Thymus (tissue), 11 donors: Measurements from ENCODE around the gene LRRC3. TPM values are rescaled to one million over a fixed set of nuclear protein-coding genes. Genes with fewer than 3 reads are reported as not detected.

ENCODE experiments used
- DNase-seq, 9 donors: peaks; one replicate each; pipeline ENCODE4 v3.0.0-alpha.2; 2013; ENCODE audit warnings: low spot score in 9 of 9, low read depth in 6 of 9, missing footprints in 1 of 9
- H3K27ac ChIP-seq, 2 donors: one replicate each; pipeline ENCODE4 v1.5.1; 2013; ENCODE audit warnings: control low read depth in 1 of 2, low read depth in 1 of 2, low read length in 1 of 2, mild to moderate bottlenecking in 1 of 2, moderate library complexity in 1 of 2
- H3K27me3 ChIP-seq, 2 donors: one replicate each; pipeline ENCODE4 v1.5.1; 2013; ENCODE audit warnings: low read length in 1 of 2; ENCODE audit not compliant: control insufficient read depth in 2 of 2, insufficient read depth in 1 of 2
- H3K36me3 ChIP-seq, 2 donors: one replicate each; pipeline ENCODE4 v1.5.1; 2013; ENCODE audit warnings: low read length in 1 of 2, mild to moderate bottlenecking in 1 of 2, moderate library complexity in 1 of 2; ENCODE audit not compliant: control insufficient read depth in 2 of 2, insufficient read depth in 2 of 2
- H3K4me1 ChIP-seq, 2 donors: one replicate each; pipeline ENCODE4 v1.5.1; 2013; ENCODE audit warnings: low read length in 2 of 2; ENCODE audit not compliant: control insufficient read depth in 2 of 2, insufficient read depth in 2 of 2
- H3K4me3 ChIP-seq, 2 donors: one replicate each; pipeline ENCODE4 v1.5.1; 2013; ENCODE audit warnings: low read length in 2 of 2, control low read depth in 1 of 2, mild to moderate bottlenecking in 1 of 2
- H3K9me3 ChIP-seq, 2 donors: one replicate each; pipeline ENCODE4 v1.5.1; 2013; ENCODE audit warnings: low read length in 1 of 2, mild to moderate bottlenecking in 1 of 2; ENCODE audit not compliant: control insufficient read depth in 2 of 2, insufficient read depth in 1 of 2
- WGBS: extraction: QIAGEN DNeasy Blood & Tissue Kit; methylation state at CpG from one replicate; pipeline ENCODE4 v1.1.7; 2013; 5-methylcytosine and 5-hydroxymethylcytosine counted together
- polyA plus RNA-seq: library from polyadenylated mRNA; stranded (reverse); fragments of 200-250 nt; gene quantifications from one replicate; pipeline ENCODE4 v1.2.3, GENCODE V29; 2013
- total RNA-seq: library from RNA; stranded (reverse); fragments of 120-200 nt; gene quantifications from one replicate; pipeline ENCODE4 v1.2.4, GENCODE V29; 2013
- donor health status: healthy.

LRRC3 gene
- total and polyA plus RNA-seq, 2 donors, result 0.24 to 0.55 TPM

DNA sequence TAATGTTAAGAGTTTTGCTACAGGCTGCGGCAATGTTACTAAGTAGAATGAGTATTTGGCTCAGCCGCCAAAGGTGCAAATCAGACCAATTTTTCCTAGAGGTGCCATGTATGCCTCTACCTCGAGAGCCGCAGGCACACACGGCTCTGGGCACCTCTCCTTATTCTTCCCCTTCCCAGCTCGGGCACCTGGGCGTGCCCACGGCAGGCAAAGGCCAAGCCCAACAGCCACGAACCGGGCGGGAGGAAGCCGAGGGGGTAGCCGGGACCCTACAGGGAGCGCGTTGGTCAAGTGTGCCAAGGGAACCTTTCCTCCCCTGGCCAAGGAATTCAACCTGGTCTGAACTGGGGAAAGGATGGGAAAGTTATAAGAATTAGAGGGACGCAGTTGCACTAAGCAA lies 31.0 kb downstream of the LRRC3 start:
- Histone ChIP-seq H3K27me3 (peaks cover 0 to 10% of the 10 kb centered on the region in 2 donors), H3K4me3 (no peak overlapping the region), H3K9me3 (peaks cover 0 to 11% of the 10 kb centered on the region in 2 donors), H3K36me3 (no peaks in the 10 kb centered on the region), H3K4me1 (peaks cover 7 to 12% of the 10 kb centered on the region in 2 donors), H3K27ac (no peak overlapping the region)
- no peak for DNase-seq
- 87% methylated on average over 16 of the region's 16 CpGs for WGBS

DNA sequence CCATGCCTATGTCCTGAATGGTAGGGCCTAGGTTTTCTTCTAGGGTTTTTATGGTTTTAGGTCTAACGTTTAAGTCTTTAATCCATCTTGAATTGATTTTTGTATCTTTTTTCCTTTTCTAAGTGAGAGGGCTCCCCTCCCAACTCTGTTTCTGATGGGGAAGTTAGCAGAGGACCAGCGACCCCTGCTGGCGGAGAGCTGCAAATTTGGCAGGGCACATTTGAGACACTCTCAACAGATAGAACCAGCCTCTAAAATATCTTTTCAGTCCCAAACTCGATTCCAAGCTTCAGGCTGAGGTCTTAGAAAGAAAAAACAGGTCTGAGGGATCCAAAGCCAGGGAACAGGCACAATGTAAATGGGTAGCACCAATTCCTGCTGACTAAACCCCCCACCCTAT lies 32.5 kb downstream of the LRRC3 start:
- DNase-seq, result peak in 1 of 9 donors; percentile 19
- Histone ChIP-seq H3K9me3 (peaks cover 1 to 19% of the 10 kb centered on the region in 2 donors), H3K4me1 (peaks cover 7 to 12% of the 10 kb centered on the region in 2 donors), H3K27me3 (peaks cover 0 to 10% of the 10 kb centered on the region in 2 donors), H3K36me3 (no peaks in the 10 kb centered on the region), H3K4me3 (no peak overlapping the region), H3K27ac (no peak overlapping the region)
- 31% methylated on average over 4 of the region's 4 CpGs for WGBS

DNA sequence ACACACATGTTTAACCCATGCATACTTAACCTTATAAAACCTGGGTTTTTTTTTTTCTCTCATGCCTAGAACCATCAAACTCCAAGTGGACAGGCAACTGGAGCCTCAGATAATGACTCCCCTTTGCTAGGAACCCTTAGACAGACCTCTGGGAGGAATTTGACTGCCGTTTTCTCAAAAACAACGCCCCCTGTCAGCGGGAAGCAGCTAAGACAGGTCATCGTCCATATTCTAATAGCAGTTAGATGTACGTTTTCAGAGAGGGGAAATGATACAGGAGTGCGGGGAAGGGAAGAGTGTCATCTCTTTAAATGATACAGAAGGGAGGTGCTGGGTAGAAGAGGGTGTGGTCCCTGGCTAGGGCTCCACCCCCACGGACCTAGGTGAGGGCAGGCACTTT lies 34.7 kb downstream of the LRRC3 start:
- no peaks in the 10 kb centered on the region for H3K36me3 ChIP-seq
- 48% methylated on average over 7 of the region's 7 CpGs for WGBS
- no peak overlapping the region for H3K4me3 ChIP-seq
- peaks cover 0 to 8% of the 10 kb centered on the region in 2 donors for H3K27me3 ChIP-seq
- H3K4me1 ChIP-seq, result peaks cover 7 to 12% of the 10 kb centered on the region in 2 donors
- H3K9me3 ChIP-seq, result peaks cover 1 to 31% of the 10 kb centered on the region in 2 donors
- H3K27ac ChIP-seq, result no peak overlapping the region
- no peak for DNase-seq

DNA sequence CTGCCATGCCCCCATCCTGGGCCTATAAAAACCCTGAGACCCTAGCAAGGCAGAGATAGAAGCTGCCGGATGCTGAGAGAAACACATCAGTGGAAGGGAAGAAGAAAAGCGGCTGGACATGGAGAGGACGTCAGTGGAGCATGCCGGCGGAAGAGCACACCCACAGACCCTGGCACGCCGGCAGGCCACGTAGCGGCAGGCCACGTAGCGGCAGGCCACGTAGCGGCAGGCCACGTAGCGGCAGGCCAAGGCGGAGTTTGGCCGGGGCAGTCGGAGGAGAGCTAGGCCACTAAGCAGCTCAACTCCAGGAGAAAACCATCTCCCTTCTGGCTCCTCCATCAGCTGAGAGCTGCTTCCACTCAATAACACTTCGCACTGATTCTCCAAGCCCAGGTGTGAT lies 35.1 kb downstream of the LRRC3 start:
- Histone ChIP-seq H3K9me3 (peaks cover 1 to 31% of the 10 kb centered on the region in 2 donors), H3K4me3 (no peak overlapping the region), H3K4me1 (peaks cover 7 to 11% of the 10 kb centered on the region in 2 donors), H3K27ac (no peak overlapping the region), H3K36me3 (no peaks in the 10 kb centered on the region), H3K27me3 (peaks cover 0 to 7% of the 10 kb centered on the region in 2 donors)
- DNase-seq, result no peak
- 97% methylated on average over 19 of the region's 19 CpGs for WGBS

DNA sequence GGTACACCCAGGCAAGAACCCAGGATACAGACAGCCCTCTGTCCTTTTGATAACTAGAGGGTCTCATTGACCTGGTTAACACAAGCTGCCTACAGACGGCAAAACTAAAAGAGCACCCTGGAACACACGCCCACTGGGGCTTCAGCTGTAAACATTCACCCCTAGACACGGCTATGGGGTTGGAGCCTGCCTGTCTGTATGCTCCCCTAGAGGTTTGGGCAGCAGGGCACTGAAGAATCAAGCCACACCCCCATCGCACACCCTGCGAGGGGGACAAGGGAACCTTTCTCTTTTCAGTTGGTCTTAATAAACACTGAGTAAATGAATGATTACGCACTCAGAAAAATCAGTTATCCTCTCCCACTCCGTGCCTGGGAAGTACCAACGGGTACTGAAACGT lies 35.5 kb downstream of the LRRC3 start:
- H3K36me3 ChIP-seq, result no peaks in the 10 kb centered on the region
- peaks cover 0 to 5% of the 10 kb centered on the region in 2 donors for H3K27me3 ChIP-seq
- 95% methylated on average over 9 of the region's 9 CpGs for WGBS
- H3K4me3 ChIP-seq, result no peak overlapping the region
- H3K4me1 ChIP-seq, result peaks cover 7% of the 10 kb centered on the region in 2 donors
- DNase-seq, result no peak
- peaks cover 1 to 31% of the 10 kb centered on the region in 2 donors for H3K9me3 ChIP-seq
- H3K27ac ChIP-seq, result no peak overlapping the region

DNA sequence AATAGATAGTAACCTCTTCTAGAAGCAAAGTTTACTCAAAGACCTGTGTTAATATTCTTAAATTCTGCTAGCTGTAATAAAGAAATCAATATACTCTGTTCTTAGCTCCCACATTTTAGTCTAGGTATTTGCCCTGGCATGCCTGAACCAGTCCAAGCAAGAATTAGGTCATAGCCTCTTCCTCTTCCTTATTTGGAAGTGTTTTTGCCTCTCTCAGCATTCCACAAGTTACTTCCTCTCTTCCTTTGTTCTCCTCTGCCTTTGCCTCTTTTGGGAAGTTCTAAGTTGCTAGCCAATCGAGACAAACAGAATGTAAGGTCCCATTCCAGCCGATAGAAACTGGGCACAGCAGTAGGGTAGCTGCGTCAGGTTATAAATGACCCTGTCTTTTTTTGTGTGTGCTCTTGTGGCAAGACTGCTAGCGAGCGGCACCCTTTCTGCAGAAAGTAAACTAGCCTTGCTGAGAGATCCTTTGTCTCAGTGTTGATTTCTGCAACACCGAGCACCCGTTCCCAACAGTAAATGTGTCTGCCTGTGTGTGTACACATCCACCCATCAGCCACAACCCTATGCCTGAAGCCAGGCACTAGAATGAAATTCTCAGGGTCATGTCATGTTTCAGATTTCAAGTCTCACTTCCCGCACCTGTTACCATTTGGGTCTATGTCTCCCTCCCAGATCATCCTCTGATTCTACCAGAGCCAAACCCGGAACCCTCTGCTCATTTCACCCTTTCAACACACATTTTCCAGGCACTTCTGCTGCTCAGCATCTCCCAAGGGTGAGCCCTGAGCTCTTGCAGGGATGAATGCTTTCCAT lies 37.5 kb downstream of the LRRC3 start:
- Histone ChIP-seq H3K9me3 (peaks cover 1 to 31% of the 10 kb centered on the region in 2 donors), H3K4me3 (no peak overlapping the region), H3K36me3 (no peaks in the 10 kb centered on the region), H3K27ac (no peak overlapping the region), H3K27me3 (peaks cover 0 to 13% of the 10 kb centered on the region in 2 donors), H3K4me1 (no peaks in the 10 kb centered on the region)
- 95% methylated on average over 9 of the region's 9 CpGs for WGBS
- DNase-seq, result no peak

DNA sequence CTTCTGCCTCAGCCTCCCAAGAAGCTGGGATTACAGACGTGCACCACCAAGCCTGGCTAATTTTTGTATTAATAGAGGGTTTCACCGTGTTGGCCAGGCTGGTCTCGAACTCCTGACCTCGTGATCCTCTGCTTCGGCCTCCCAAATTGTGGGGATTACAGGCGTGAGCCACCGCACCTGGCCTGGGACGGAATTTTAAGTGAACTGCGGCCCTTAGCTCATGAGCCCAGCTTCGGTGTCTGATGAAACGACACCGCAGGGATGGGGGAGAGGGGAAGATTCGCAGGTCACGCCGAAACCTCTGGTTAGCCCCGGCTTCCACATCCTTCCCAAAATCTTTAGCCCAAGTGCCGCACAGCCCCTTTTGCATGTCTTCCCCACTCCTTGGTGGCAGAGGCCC lies 39.1 kb downstream of the LRRC3 start:
- DNase-seq, result no peak
- Histone ChIP-seq H3K27me3 (peaks cover 0 to 16% of the 10 kb centered on the region in 2 donors), H3K27ac (no peak overlapping the region), H3K4me1 (no peaks in the 10 kb centered on the region), H3K9me3 (peaks cover 1 to 26% of the 10 kb centered on the region in 2 donors), H3K36me3 (no peaks in the 10 kb centered on the region), H3K4me3 (no peak overlapping the region)
- 97% methylated on average over 17 of the region's 17 CpGs for WGBS

DNA sequence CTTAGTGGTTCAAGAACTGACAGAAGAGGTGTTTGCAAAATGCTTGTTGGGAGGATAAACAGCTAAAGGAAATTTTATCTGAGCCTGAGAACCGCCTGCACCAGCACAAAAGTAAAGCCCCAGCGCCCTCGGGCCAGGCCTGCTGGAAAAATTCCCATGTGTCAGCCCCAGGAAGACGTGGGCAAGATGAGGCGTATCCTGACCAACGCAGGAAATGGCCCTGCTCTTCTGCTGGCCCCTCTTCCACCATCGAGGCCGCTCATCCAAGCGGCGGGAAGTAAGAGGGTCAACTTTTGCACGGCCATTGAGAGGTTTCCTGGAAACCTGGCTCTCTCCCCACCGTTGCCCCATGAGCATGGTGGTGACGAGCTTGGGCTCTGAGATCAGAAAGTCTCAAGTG lies 39.6 kb downstream of the LRRC3 start:
- H3K27ac ChIP-seq, result no peak overlapping the region
- no peak overlapping the region for H3K4me3 ChIP-seq
- whole genome bisulfite sequencing, result 88% methylated on average over 13 of the region's 13 CpGs
- no peak for DNase-seq
- no peaks in the 10 kb centered on the region for H3K36me3 ChIP-seq
- H3K27me3 ChIP-seq, result peaks cover 0 to 19% of the 10 kb centered on the region in 2 donors
- H3K9me3 ChIP-seq, result peaks cover 1 to 26% of the 10 kb centered on the region in 2 donors
- H3K4me1 ChIP-seq, result no peaks in the 10 kb centered on the region

DNA sequence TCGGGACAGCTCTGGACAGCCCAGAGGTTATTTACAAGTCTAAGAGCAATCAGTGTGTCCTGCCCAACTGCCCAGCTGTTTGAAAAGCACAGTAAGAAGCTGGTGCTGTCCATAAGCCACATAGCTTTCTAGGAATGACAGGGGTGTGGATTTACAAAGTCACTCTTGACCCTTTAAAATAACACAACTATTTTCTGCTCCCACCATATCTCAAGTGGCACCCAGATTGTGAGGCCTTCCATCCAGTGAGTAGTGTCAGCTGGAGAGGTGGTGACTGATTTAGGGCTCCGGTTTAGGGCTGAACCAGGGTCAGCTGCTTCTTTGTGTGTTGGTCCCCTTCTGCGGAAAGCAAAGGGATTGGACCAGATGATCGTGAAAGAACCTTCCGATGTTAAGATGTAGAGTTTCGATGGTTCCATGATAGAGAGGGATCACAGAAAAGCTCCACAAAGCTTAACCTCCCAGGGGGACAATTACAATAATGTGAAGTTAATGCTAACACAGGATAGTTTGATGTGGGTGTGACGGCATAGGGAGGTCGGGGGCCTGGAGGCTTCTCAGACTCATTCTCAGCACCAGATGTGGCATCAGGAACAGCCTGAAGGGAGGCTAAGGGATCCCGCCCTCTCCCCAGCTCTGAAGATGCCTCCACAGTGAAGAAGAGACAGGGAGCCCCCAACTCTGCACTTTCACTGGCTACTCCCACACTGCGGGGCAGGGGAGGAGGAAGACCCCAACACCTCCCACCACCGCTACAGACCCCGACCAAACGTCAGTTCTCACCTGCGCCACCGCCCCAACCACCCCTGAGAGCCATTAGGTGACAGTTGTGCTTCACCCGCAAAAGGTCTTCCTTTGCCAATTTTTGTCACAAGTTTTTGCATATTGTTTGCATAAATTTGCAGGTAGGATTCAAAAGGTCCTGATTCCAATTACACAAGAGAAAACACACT lies 40.6 kb downstream of the LRRC3 start:
- peaks cover 1 to 20% of the 10 kb centered on the region in 2 donors for H3K9me3 ChIP-seq
- no peaks in the 10 kb centered on the region for H3K4me1 ChIP-seq
- no peak for DNase-seq
- WGBS, result 90% methylated on average over 16 of the region's 16 CpGs
- no peaks in the 10 kb centered on the region for H3K36me3 ChIP-seq
- H3K27ac ChIP-seq, result no peak overlapping the region
- no peak overlapping the region for H3K4me3 ChIP-seq
- H3K27me3 ChIP-seq, result peaks cover 0 to 23% of the 10 kb centered on the region in 2 donors
